Natural killer cell (primary cell): ENCODE measurements around the gene C1QTNF12. TPM values are rescaled to one million over a fixed set of nuclear protein-coding genes. Genes with fewer than 3 reads are reported as not detected.

Experiments used
- ATAC-seq, 3 donors: fragments of 150-1000 bp in 2 of 3; fragments of 200-7000 bp in 1 of 3; cut with Tn5 transposase; 1 replicate in 1 of 3; 2 replicates in 2 of 3; pipeline ENCODE4 v1.10.0; 2021; ENCODE audit warnings: mild to moderate bottlenecking in 2 of 3, moderate library complexity in 2 of 3
- DNase-seq, 2 donors: peaks; one replicate each; pipeline versions ENCODE4 v3.0.0 to v3.0.0-alpha.2; 2013 to 2021; ENCODE audit warnings: mixed read lengths in 1 of 2
- H3K27ac ChIP-seq: one replicate; pipeline ENCODE4 v1.5.1; 2013; ENCODE audit warnings: mild to moderate bottlenecking, low read length
- H3K27me3 ChIP-seq: one replicate; pipeline ENCODE4 v1.6.1; 2013; ENCODE audit warnings: low read length; ENCODE audit not compliant: control insufficient read depth, insufficient read depth
- H3K36me3 ChIP-seq: one replicate; pipeline ENCODE4 v1.6.1; 2013; ENCODE audit warnings: low read length; ENCODE audit not compliant: control insufficient read depth, insufficient read depth
- H3K4me1 ChIP-seq: one replicate; pipeline ENCODE4 v1.6.1; 2013; ENCODE audit warnings: low read length; ENCODE audit not compliant: control insufficient read depth, insufficient read depth
- H3K4me3 ChIP-seq: one replicate; pipeline ENCODE4 v1.5.1; 2013; ENCODE audit warnings: low read length
- H3K9me3 ChIP-seq: one replicate; pipeline ENCODE4 v1.6.1; 2013; ENCODE audit warnings: low read length; ENCODE audit not compliant: control insufficient read depth, insufficient read depth
- H3K27ac Mint-ChIP-seq, 2 donors: one replicate each; pipeline ENCODE4 v1.8.0; 2022; ENCODE audit warnings: mild to moderate bottlenecking in 2 of 2, mixed read lengths in 2 of 2, moderate library complexity in 1 of 2
- H3K27me3 Mint-ChIP-seq, 2 donors: one replicate each; pipeline ENCODE4 v1.8.0; 2022; ENCODE audit warnings: low read depth in 2 of 2, mixed read lengths in 2 of 2
- H3K36me3 Mint-ChIP-seq: one replicate; pipeline ENCODE4 v1.8.0; 2022; ENCODE audit warnings: mixed read lengths
- H3K4me1 Mint-ChIP-seq, 2 donors: one replicate each; pipeline ENCODE4 v1.8.0; 2022; ENCODE audit warnings: mixed read lengths in 2 of 2
- H3K4me3 Mint-ChIP-seq: one replicate; pipeline ENCODE4 v1.8.0; 2022; ENCODE audit warnings: mild to moderate bottlenecking, moderate library complexity, mixed read lengths
- H3K9me3 Mint-ChIP-seq, 2 donors: one replicate each; pipeline ENCODE4 v1.8.0; 2022; ENCODE audit warnings: mixed read lengths in 2 of 2
- WGBS: methylation state at CpG from one replicate; pipeline ENCODE4 v1.1.7; 2013; ENCODE audit warnings: missing lambda C conversion rate; ENCODE audit not compliant: insufficient coverage; 5-methylcytosine and 5-hydroxymethylcytosine counted together
- intact Hi-C: fragments of 100-400 bp; cut with micrococcal nuclease; formaldehyde crosslinking; loops from one replicate; pipeline ENCODE4 v1.14.2; 2022
- total RNA-seq, 4 donors: library from RNA; stranded (reverse); fragments of 120-200 nt in 1 of 4; gene quantifications; one replicate each; pipeline versions ENCODE4 v1.2.3 to v1.2.4, GENCODE V29; 2013 to 2022
- TF ChIP-seq, protein P1 (sequence below): fragments of 200-600 bp; IDR thresholded peaks from one replicate; pipeline ENCODE4 v1.8.0; 2022; ENCODE audit warnings: antibody characterized with exemption

The C1QTNF12 gene
- total RNA-seq, 3 donors from 2014 or later (not counting 1 experiment from before 2014, with no cell fraction given): 2.6 to 4.1 (median 4.1) TPM

DNA sequence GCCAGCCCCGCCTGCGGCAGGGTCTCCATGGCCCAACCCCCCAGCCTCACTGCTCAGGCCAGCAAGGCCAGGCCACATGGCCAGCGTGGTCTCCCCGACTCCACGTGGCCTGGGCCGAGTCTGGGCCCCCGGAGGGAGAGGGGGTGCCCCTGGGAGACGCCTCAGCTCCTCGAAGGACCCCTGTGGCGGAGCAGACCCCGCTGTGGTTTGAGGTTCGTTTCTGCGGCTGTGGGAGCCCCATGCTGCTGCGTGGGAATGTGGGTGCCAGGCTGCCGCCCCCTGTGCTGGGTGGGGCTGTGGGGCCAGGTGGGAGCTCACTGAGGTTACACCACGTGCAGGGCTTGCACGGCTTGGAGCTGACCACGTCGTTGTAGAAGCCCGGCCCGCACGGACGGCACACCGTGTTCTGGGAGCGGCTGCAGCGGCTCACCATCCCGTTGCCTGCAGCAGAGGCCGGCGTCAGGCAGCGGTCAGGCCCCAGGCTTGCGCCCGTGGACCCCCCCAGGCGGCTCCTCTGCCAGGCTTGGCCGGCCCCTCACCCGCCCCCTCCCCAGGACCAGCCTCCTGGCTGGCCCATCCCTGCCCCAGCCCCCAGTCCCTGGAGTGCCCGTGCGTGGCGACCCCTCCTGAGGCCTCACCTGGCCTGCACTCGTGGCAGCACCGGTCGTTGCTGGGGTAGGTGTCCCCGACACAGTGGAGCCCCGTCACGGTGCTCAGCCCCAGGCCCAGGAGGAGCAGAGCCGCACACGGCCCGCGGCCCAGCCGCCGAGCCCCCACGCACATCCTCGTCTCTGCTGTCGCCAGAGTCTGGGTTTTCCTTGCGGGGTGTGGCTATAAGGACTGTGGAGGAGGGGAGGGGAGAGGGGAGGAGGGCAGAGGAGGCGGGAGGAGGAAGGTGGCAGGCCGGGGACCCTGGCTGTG is 32.9 kb downstream of the C1QTNF12 start, which contains the start of gene TNFRSF4:
Gene TNFRSF4, minus strand, starts transcription at position 809 of the 921 bp plus-strand sequence. Its CDS starts 26 bp downstream, at position 783.
- H3K27me3 ChIP-seq: no peaks in the 10 kb centered on the region
- H3K27ac ChIP-seq: peak within 1 kb of the TSS; percentile 90
- peak within 1 kb of the TSS; percentile 30 for H3K4me3 ChIP-seq
- no peaks in the 10 kb centered on the region for H3K9me3 Mint-ChIP-seq
- TF ChIP-seq, protein P1, sequence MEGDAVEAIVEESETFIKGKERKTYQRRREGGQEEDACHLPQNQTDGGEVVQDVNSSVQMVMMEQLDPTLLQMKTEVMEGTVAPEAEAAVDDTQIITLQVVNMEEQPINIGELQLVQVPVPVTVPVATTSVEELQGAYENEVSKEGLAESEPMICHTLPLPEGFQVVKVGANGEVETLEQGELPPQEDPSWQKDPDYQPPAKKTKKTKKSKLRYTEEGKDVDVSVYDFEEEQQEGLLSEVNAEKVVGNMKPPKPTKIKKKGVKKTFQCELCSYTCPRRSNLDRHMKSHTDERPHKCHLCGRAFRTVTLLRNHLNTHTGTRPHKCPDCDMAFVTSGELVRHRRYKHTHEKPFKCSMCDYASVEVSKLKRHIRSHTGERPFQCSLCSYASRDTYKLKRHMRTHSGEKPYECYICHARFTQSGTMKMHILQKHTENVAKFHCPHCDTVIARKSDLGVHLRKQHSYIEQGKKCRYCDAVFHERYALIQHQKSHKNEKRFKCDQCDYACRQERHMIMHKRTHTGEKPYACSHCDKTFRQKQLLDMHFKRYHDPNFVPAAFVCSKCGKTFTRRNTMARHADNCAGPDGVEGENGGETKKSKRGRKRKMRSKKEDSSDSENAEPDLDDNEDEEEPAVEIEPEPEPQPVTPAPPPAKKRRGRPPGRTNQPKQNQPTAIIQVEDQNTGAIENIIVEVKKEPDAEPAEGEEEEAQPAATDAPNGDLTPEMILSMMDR: no peak
- H3K36me3 ChIP-seq: peaks cover 17% of the 10 kb centered on the region
- peak; percentile 14 to 35 (median 28) for ATAC-seq
- H3K36me3 Mint-ChIP-seq: no peaks in the 10 kb centered on the region
- intact Hi-C loops: loop anchor here (2.0 kb wide), 1 partner anchor 17 kb away; no protein-coding TSS in a partner anchor
- DNase-seq: peak; percentile 64 to 70
- no peaks in the 10 kb centered on the region for H3K9me3 ChIP-seq
- 7% methylated on average over 56 of the region's 56 CpGs for whole genome bisulfite sequencing
- no peaks in the 10 kb centered on the region for H3K27me3 Mint-ChIP-seq
- peaks cover 15 to 49% of the 10 kb centered on the region in 2 donors for H3K4me1 Mint-ChIP-seq
- peak within 1 kb of the TSS; percentile 98 to 99 for H3K27ac Mint-ChIP-seq
- H3K4me3 Mint-ChIP-seq: peak within 1 kb of the TSS; percentile 71
- peaks cover 99% of the 10 kb centered on the region for H3K4me1 ChIP-seq

- Mint-ChIP-seq H3K4me3 (peak overlapping the region; percentile 71), H3K36me3 (no peaks in the 10 kb centered on the region), H3K27me3 (no peaks in the 10 kb centered on the region), H3K9me3 (no peaks in the 10 kb centered on the region), H3K4me1 (peaks cover 22 to 56% of the 10 kb centered on the region in 2 donors), H3K27ac (peak overlapping the region; percentile 79 to 98)
- 1% methylated on average over 24 of the region's 24 CpGs for WGBS
- intact Hi-C loops: no loop called here
- no peaks in the 10 kb centered on the region for H3K9me3 ChIP-seq
- peaks cover 99% of the 10 kb centered on the region for H3K4me1 ChIP-seq
- TF ChIP-seq, protein P1: no peak
- peak; percentile 76 to 88 for DNase-seq
- H3K4me3 ChIP-seq: peak overlapping the region; percentile 30
- peaks cover 10% of the 10 kb centered on the region for H3K36me3 ChIP-seq
- peak; percentile 32 to 74 (median 65) for ATAC-seq
- H3K27ac ChIP-seq: peak overlapping the region; percentile 90
- no peaks in the 10 kb centered on the region for H3K27me3 ChIP-seq
Observed at GRCh38 chr1:1212780-1213344, 33.7 kb downstream of the C1QTNF12 start.

GRCh38 chr1:1211541-1212441 is 34.7 kb downstream of the C1QTNF12 start:
- Mint-ChIP-seq H3K4me3 (peak overlapping the region; percentile 49), H3K27ac (peak overlapping the region; percentile 98), H3K36me3 (no peaks in the 10 kb centered on the region), H3K9me3 (no peaks in the 10 kb centered on the region), H3K27me3 (no peaks in the 10 kb centered on the region), H3K4me1 (peaks cover 22 to 63% of the 10 kb centered on the region in 2 donors)
- Histone ChIP-seq H3K9me3 (no peaks in the 10 kb centered on the region), H3K4me3 (no peak overlapping the region), H3K27me3 (no peaks in the 10 kb centered on the region), H3K27ac (peak overlapping the region; percentile 90), H3K4me1 (peaks cover 100% of the 10 kb centered on the region), H3K36me3 (peaks cover 5% of the 10 kb centered on the region)
- TF ChIP-seq, protein P1: no peak
- ATAC-seq: no peak
- intact Hi-C loops: no loop called here
- DNase-seq: no peak
- 86% methylated on average over 28 of the region's 28 CpGs for WGBS
